GM21447 (cell line): ENCODE results near the gene ABCG1.
"Not testable (repeated sequence)": the region's sequence is repeated elsewhere in the genome, so short reads cannot be mapped to it uniquely, and the experiment has no call there.

Source experiments
- ATAC-seq: cut with Tn5 transposase; IDR thresholded peaks from one replicate; pipeline ENCODE4 v1.9.1; 2021; ENCODE audit not compliant: unreplicated experiment

Gene ABCG1

DNA sequence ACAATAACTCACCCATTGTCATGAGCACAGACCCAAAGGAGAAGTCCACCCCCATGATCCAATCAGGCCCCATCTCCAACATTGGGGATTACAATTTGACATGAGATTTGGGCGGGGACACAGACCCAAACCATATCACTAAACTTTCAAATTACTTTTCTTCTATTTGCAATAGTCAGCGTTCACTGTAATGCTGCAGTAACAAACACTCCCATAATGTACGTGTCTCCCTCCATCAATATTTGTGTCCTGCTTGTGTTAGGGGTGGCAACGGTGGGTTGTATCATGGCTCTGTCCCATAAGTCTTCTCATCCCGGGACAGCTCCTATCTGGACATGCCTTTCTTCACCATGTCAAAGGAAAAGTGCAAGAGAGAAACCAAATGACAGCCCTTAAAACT is 70.0 kb downstream of the ABCG1 start:
- no peak for ATAC-seq

DNA sequence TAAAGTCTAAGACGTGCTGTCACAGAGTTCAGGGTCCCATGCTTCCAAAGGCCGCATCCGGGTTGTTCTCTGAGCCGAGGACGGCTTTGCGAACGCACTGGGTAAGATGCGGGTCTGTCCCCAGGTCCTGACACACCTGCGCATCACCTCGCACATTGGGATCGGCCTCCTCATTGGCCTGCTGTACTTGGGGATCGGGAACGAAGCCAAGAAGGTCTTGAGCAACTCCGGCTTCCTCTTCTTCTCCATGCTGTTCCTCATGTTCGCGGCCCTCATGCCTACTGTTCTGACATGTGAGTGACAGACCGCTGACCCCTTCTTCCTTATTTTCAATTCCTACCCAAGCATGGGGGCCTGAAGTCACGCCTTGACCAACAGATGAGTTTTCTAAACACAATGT is 71.0 kb downstream of the ABCG1 start:
- no peak for ATAC-seq

DNA sequence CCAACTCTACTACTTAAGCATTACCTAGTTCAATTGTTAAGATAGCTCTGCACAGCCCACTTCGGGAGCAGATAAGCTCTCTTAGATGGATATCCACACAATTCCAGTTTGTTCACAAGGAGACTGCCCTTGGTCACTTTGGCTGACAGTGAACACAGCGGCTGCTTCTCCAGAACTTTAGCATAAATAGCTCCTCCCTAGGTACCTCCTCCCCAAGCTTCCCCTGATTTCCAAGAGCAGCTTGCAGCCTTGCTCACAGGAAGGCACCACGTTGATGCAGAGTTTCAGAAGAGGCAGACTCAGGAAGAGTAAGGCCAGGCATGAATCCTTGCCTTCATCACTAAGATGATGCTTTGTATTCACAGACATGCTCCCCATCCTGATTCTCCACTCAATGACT is 71.6 kb downstream of the ABCG1 start:
- no peak for ATAC-seq

DNA sequence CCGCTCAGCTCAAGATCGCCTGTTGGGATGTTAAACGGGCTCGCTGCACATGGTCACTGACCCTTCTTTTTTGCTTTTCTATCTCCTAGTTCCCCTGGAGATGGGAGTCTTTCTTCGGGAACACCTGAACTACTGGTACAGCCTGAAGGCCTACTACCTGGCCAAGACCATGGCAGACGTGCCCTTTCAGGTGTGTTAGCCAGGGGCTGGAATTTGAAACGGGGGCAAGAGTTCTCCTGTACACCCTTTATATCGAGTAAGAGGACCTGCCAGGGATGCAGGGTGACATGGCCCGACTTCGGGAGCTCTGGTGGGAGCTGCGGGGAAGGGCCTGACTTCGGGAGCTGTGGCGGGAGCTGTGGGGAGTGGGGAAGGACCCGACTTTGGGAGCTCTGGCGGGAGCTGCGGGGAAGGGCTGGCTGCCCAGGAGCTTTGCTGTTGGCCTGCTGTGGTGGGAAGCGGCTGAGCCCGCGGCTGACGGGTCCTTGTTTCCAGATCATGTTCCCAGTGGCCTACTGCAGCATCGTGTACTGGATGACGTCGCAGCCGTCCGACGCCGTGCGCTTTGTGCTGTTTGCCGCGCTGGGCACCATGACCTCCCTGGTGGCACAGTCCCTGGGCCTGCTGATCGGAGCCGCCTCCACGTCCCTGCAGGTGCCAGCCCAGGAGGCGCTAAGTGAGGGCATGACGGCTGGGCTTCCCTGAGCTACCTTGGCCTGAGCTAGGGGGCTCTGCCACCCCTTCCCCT is 72.2 kb downstream of the ABCG1 start:
- ATAC-seq, result no peak

DNA sequence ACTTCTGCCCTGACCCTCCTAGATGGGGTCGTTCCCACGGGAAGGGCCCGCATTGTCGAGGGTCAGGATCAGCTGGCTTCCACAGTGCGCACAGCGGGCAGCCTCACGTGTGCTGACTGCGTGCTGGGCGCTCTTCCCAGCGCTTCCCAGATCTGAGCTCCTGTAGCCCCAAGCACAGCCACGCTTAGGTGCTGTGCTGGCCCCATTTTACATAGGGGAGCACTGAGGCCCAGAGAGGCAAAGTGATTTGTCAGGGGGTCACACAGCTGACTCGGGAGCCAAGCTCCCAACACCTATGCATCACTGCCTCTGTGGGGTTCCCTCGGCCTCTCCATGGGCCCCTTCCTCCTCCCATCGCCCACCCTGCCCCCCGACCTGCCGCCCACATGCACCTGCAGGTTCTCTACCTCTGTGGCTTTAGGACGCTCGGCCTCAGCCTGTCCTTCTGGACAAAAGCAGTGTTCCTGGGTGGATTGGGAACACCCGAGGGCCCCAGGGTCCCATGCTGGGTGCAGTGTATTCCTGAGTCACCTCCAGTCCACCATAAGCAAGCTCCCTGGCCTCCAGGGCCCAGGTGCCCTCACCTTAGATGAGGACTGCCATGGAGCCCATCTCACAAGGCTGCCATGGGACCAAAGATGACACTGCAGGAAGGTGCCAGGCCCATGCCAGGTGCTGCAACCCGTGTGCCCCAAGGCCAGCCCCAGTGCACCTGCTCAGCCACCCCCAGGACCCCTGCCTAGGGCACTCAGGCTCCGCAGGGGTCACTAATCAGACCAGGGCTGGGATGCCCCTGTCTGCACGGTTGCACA is 73.0 kb downstream of the ABCG1 start:
- no peak for ATAC-seq

DNA sequence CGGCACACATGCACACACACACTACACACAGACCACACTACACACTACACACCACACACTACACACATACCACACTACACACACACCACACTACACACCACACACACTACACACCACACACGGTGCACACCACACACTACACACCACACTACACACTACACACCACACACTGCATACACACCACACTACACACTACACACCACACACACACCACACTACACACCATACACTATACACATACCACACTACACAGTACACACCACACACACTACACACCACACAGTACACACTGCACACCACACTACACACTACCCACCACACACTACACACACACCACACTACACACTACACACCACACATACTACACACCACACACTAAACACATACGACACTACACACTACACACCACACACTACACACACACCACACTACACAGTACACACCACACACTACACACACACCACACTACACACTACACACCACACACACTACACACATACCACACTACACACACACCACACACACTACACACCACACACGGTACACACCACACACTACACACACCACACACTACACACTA is 73.7 kb downstream of the ABCG1 start:
- ATAC-seq, result not testable (repeated sequence)

DNA sequence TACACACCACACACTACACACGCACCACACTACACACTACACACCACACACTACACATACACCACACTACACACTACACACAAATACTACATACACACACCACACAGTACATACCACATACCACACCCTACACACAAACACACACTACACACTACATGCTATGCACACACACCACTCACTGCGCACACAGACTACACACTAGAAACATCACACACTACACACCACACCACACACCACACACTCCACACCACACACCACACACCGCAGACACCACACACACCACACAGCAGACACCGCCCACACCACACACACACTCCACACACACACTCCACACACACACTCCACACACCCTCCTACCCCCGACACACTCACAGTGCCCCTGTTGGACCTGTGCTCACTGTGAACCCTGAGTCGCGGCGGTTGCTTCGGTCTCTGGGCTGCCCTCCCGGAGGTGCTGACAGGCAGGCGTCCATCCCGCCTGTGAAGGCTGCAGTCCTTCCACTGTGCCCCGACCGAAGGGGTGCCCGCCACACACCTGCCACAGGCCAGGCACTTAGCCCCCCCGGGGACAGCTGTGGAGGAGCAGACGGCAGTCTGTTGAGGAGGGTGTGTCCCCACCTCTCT is 74.8 kb downstream of the ABCG1 start:
- ATAC-seq, result no peak

DNA sequence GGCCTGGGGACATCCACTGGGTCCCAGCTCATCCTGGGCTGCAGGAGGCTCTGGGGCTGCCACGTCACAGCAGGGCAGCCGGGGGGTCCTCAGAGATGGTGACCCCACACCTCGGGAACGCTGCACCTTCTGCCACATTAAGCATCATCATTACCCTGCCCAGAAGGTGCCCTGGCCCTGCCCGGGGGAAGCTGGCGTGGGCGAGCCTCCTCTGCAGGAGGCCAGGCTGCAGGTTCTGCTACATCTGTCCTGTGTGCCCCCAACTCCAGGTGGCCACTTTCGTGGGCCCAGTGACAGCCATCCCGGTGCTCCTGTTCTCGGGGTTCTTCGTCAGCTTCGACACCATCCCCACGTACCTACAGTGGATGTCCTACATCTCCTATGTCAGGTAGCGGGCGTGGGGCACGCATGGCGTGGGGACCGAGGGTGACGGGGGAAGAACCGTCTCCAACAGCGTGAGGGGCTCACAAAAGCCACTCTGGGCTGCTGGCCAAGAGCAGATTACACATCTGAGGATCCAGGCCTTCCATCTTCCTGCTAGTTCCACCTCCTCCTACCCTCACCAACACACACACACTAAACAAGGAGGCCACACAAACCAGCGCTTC is 75.4 kb downstream of the ABCG1 start:
- ATAC-seq, result no peak

DNA sequence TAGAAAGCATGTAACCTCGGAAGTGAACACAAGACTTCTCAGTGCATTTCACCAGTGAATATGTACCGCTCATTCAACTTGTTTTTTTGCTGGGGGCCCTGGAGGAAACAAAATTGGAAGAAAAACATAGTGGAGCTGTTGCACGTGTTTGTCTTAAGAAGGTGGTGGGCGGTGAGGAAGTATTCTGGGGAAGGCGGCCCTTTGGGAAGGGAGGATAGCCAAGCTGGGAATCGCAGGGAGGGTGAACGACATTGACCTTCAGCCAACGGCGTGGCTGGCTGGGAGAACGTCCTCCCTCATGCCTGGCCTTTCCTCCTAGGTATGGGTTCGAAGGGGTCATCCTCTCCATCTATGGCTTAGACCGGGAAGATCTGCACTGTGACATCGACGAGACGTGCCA is 76.9 kb downstream of the ABCG1 start:
- ATAC-seq, result no peak

DNA sequence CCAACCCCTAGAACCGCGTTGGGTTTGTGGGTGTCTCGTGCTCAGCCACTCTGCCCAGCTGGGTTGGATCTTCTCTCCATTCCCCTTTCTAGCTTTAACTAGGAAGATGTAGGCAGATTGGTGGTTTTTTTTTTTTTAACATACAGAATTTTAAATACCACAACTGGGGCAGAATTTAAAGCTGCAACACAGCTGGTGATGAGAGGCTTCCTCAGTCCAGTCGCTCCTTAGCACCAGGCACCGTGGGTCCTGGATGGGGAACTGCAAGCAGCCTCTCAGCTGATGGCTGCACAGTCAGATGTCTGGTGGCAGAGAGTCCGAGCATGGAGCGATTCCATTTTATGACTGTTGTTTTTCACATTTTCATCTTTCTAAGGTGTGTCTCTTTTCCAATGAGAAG is 77.6 kb downstream of the ABCG1 start:
- no peak for ATAC-seq

DNA sequence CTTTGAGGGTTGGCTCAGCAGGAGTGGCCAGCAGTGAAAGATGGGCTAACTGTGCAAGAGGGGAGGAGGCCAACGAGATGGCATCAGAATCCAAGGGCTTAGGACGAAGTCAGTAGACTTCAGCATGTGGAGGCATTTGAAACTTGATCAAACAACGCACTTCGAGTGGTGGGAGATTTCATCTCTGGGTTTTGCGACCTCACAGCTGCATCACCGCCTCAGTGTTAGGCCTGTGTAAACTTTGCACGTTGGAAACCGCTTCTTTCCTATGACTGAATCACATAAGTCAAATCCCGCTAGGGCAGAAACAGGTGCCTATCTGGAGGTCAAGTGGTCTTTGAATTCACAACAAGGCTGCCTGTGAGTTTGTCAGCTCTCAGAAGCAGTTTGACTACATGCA is 78.4 kb downstream of the ABCG1 start:
- no peak for ATAC-seq

DNA sequence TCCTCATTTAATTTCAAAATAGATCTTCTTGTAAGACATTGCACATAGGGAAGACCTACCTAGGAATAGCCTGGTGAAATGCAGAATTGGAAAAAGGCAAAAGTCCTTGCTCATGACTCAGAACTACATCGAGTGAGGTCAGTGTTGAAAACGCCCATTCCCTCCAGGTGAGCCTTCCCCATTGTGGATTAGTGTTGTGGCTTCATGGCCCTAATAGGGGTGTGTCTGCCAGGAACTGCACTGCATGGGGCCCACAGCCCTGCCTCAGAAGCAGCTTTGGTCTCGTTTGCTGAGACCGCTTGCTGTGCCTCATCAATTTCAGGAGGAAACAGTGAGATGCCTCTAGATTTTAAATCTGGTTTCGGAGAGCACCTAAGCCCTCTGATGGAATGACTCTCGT is 79.3 kb downstream of the ABCG1 start:
- ATAC-seq, result no peak

DNA sequence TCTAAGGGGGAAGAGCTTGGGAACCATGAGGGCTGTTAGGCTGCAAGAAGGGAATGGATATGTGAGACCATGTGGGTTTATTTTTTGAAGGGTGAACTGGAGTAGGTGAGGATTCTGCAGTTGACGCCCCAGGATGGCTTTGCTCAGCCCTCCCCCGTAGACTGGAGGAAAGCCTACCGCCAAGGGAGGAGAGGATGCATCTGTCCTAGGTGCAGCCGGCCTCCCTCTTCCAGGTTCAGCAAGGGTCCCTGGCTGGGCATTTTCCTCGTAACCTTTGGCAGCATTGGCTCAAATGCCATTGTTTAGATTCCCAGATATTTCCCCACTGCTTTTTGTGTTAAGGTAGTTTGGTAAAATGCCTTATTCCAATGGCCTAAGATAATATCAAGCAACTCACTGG is 79.7 kb downstream of the ABCG1 start:
- ATAC-seq, result no peak

DNA sequence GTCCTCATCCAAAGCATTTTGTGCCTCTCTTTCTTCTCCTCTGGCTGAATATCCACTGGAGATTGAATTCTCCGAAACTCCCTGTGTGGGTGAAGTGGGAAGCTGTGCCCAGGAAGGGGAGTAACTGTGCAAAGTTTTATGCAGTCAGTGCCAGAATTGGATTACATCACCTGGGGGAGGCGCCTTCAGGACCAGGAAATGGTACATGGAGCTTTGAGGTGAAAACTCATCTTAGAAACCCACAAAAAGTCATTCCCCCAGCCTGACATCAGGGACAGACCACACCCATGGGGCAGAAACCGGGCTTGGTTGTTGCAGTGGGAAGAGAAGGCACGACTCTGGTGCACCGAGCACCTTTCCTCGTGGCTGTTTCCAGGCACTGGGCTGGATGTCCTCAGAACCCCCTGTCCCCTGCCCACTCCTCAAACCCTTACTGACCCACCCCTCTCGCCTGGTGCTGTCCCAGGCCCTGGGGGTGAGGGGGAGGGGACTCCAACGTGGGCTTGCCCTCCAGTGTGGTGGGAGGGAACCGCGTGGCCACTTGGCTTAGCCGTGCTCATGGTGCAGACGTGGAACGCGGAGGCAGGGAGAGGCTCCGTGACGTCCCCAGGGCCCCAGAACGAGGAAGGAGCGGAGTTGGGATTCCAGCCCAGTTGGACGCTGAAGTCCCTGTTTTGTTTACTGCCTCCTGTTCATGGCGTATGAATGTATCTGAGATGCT is 80.5 kb downstream of the ABCG1 start:
- no peak for ATAC-seq

DNA sequence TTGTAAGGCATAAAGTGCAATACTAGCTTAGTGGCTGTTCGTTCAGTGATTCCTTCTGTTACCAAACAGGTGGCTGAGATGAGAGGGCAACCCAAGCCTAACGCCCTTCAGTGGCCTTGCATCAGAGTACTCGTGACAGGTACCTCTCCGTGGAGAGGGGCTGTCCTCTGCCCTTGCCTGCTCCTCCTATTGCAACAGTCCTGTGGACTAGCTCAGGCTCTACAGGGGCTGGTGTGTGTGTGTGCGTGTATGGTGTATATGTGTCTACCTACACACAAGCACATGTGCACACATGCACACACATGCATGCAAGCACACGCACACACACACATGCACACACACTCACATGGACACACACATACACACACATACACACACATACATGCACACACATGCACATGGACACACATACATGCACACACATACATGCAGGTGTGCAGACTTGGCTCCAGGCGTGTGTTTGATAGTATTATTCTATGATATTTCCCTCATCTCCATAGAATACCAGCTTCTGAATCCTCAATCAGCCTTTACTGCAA is 81.2 kb downstream of the ABCG1 start:
- ATAC-seq, result no peak

DNA sequence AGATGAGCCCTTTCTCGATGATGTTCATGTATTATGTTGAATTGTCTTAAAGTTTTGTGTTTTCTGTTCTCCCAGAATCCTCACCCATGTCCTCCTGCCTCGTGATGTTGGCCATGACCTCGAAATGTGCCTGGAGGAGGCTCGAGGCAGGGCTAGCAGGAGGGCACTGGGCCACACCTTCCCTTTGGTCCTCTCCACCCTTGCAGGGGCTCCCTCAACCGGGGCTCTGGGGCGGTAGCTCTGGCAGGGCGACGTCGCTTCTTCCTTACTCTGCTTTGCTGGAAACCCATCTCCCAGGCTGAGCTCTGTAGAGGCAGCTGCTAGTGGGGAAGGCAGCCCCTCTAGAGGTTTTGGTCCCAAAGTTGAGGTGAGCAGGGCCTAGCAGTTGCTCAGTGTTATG is 82.0 kb downstream of the ABCG1 start:
- no peak for ATAC-seq

DNA sequence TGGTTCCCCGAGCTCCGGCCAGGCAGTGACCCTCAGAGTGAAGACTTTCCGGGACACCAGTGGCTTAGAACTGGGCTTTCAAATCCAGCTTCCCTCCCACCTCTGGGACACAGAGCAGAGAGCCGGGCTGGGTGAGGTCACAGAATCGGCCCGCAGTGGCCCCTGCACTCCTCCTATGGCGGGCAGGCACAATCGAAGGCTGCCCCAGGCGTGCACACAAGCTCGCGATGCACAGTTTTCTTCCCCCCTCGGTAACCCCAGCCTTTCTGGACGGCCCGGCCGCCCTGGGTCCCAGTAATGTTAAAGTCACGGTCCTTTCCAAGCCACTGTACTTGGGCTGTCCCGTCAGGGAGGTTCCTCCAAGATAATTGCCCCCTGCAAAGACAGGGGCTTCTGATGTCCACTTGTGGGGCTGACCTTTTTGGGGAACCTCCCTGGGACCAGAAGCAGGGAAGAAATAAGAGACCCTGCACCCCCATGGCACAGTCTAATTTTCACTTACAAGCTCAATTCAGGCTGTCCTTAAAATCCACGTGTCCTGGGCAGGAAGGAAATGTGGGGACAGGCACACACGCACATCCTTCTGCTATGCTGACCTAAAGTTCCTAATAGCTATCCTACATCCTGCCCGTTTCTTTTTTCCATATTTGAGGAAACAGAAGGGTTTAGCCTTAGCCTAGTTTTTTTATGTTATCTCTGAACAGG is 82.6 kb downstream of the ABCG1 start:
- no peak for ATAC-seq

DNA sequence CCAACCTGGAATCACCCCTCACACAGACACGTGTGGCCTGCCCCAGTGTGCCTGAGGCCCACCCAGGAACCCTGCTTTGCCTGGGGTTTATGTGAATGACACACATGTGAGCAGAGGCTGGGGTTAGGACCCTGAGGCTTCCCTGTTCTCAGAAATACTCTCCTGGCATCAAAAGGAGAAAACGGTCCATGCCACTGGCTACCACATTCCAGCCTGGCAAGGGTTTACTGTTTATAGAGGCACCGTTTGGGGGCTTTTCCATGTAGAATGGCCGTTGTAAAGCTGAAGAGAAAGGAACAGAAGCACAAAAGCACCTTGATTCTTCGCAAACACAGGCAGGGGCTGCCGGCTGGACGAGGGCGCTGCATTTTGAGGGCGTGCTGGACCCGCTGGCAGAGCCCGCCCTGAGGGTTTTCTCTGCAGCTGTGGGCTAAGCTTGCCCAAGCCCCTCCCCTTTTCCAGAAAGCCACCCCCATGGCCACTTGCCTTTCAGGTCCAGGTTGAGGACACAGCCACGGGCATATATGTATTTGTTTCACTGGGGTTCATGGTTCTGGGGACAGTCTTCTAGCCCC is 83.2 kb downstream of the ABCG1 start:
- ATAC-seq, result no peak

DNA sequence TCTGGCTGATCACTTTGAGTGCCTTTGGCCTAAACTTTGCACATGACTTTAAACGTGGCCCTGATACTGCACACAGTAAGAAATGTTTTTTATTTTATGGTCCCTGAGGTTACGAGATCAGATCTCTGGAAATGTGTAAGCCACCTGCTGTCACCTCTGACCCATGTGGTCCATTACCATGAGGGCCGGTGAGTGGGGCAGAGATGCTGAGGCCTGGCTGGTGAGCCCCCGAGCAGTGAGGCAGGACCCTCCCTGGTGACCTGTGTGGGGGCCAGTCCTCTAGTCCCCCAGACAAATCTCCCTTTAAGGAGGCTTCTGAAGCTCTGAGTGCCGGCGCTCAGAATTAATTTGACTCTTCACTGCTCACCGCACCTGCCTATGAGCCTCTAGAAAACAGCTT is 83.9 kb downstream of the ABCG1 start:
- ATAC-seq, result no peak
